ENCODE results near the gene CCDC106. TPM values are rescaled to one million over a fixed set of nuclear protein-coding genes. Genes with fewer than 3 reads are reported as not detected.

The CCDC106 gene
- total and polyA plus RNA-seq, 2 of the 4 experiments (the other 2 are of a cell fraction): 2.3 to 13.6 TPM

DNA sequence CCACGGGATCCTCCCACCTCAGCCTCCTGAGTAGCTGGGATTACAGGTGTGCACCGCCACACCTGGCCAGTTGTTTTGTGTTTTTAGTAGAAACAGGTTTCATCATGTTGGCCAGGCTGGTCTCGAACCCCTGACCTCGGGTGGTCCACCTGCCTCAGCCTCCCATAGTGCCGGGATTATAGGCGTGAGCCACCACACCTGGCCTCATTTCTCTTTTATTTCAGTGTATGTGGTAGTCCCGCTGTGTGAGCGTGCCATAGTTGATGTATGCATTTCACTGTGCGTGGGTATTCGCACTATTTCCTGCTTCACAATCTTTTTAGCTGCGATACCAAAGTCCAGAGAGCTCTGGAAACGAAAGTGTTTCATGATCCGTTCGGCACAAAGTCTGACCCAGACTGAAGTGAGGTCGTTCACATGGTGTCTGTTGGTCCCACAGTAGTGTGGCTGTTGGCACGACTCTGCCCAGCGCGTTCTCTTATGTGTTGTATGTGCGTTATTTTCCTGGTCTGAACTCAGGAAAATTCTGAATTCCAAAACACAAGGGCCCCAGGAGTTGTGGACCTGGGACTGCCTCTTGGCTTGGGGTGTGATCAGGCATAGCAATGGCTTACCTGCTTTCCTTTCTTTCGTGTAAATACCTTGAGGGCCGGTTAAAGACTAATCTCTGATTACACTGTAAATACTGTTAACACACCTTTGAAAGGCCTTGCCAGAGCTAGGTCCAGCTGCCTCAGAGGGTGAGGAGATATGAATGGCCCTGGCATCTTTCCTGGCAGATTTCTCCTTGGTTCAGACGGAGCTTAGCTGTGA lies 35.6 kb downstream of the CCDC106 start:
- Histone ChIP-seq H3K14ac (replicated peaks; ENCODE audit: low read depth, low read length) (no peak overlapping the region), H3K4me1 (ENCODE audit: control insufficient read depth, insufficient read depth, low read length) (peaks cover 5% of the 10 kb centered on the region), H3K9me3 (ENCODE audit: control insufficient read depth, insufficient read depth, low read length) (no peaks in the 10 kb centered on the region), H3K4me2 (ENCODE audit: low read depth, low read length) (no peak overlapping the region), H2BK15ac (ENCODE audit: low read depth, low read length) (no peak overlapping the region), H2AK5ac (ENCODE audit: low read depth, low read length) (no peak overlapping the region), H4K20me1 (ENCODE audit: insufficient read depth, low read length) (peaks cover 88% of the 10 kb centered on the region), H3K79me1 (ENCODE audit: low read depth in 1 of 2, low read length in 2 of 2) (peaks cover 21 to 79% of the 10 kb centered on the region in 2 experiments), H2AFZ (replicated peaks; ENCODE audit: low read length, poor library complexity) (no peak overlapping the region), H3K9me1 (ENCODE audit: insufficient read depth, low read length) (peaks cover 11% of the 10 kb centered on the region; the same call in 1 of the 2 replicates), H4K5ac (ENCODE audit: low read depth, low read length) (no peak overlapping the region), H2BK5ac (ENCODE audit: low read depth, low read length, poor library complexity, severe bottlenecking) (no peak overlapping the region), H3K4me3 (ENCODE audit: insufficient read depth, low read depth, low read length) (no peak overlapping the region), H4K91ac (ENCODE audit: insufficient read depth, low read depth, low read length) (no peak overlapping the region), H2AK9ac (replicated peaks; ENCODE audit: low read depth, low read length, poor library complexity) (no peak overlapping the region), H3K18ac (ENCODE audit: low read depth, low read length) (no peak overlapping the region), H3K27ac (ENCODE audit: insufficient read depth, low read length) (no peak overlapping the region), H4K8ac (ENCODE audit: low read depth in 2 of 2, low read length in 2 of 2) (no peak overlapping the region), H3K9ac (ENCODE audit: low read depth, low read length) (no peak overlapping the region), H2BK120ac (ENCODE audit: low read depth, low read length) (no peak overlapping the region), H3K4ac (ENCODE audit: low read depth, low read length) (no peak overlapping the region), H3K27me3 (ENCODE audit: control insufficient read depth, insufficient read depth, low read length) (no peaks in the 10 kb centered on the region), H3K36me3 (ENCODE audit: control insufficient read depth, insufficient read depth, low read length) (peaks cover 60% of the 10 kb centered on the region), H3K56ac (ENCODE audit: extremely low read depth, insufficient read depth, low read length) (no peak overlapping the region), H2BK20ac (ENCODE audit: low read depth, low read length) (no peak overlapping the region), H3K23ac (ENCODE audit: low read depth, low read length) (no peak overlapping the region)
- DNase-seq (no peak), ATAC-seq (ENCODE audit: low read depth) (no peak)
- WGBS, 2 experiments (ENCODE audit: extremely low coverage in 2 of 2, insufficient read length in 1 of 2): 93% methylated on average over 3 of the region's 22 CpGs; no CpG with 5 or more reads in 1 of the 2 experiments
- dilution Hi-C loops (cut with HindIII; ENCODE audit: low sequenced_read_pairs, unreplicated experiment): no loop called here
- in situ Hi-C loops (cut with MboI; ENCODE audit: low sequenced_read_pairs): loop anchor here (25.0 kb wide), 1 partner anchor 454 kb away; the partner anchor contains the start of gene ZNF444
- no TSS peak for BruUV-seq (replicated peaks)
- intact Hi-C loops (cut with micrococcal nuclease): no loop called here
- CTCF ChIA-PET: no interaction called here
- POLR2A ChIA-PET (ENCODE audit: unreplicated experiment): no interaction called here
- TF ChIP-seq MAZ (IDR thresholded peaks at IDR 0.05; ENCODE audit: borderline replicate concordance, low read depth, low read length) (no peak), NFE2L2 (IDR thresholded peaks at IDR 0.05; ENCODE audit: low read depth, low read length) (no peak), CHD1 (IDR thresholded peaks at IDR 0.05; ENCODE audit: low read depth, low read length) (no peak), SMC3 (IDR thresholded peaks at IDR 0.05; ENCODE audit: low read depth, low read length) (no peak), MXI1 (IDR thresholded peaks at IDR 0.05; ENCODE audit: borderline replicate concordance, low read depth, low read length) (no peak), RFX5 (IDR thresholded peaks at IDR 0.05; ENCODE audit: low read depth, low read length) (no peak)
- TF ChIP-seq, protein P1, sequence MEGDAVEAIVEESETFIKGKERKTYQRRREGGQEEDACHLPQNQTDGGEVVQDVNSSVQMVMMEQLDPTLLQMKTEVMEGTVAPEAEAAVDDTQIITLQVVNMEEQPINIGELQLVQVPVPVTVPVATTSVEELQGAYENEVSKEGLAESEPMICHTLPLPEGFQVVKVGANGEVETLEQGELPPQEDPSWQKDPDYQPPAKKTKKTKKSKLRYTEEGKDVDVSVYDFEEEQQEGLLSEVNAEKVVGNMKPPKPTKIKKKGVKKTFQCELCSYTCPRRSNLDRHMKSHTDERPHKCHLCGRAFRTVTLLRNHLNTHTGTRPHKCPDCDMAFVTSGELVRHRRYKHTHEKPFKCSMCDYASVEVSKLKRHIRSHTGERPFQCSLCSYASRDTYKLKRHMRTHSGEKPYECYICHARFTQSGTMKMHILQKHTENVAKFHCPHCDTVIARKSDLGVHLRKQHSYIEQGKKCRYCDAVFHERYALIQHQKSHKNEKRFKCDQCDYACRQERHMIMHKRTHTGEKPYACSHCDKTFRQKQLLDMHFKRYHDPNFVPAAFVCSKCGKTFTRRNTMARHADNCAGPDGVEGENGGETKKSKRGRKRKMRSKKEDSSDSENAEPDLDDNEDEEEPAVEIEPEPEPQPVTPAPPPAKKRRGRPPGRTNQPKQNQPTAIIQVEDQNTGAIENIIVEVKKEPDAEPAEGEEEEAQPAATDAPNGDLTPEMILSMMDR (conservative IDR thresholded peaks at IDR 0.05; ENCODE audit: low read depth, low read length): no peak

Data from IMR-90 (cell line).